Fibroblast of lung (primary cell): Measurements from ENCODE around the gene HNRNPLL. TPM values are rescaled to one million over a fixed set of nuclear protein-coding genes. Genes with fewer than 3 reads are reported as not detected.

Experiments used
- DNase-seq, 2 donors: peaks; one replicate each; pipeline versions ENCODE4 v3.0.0 to v3.0.0-alpha.2; 2010; ENCODE audit warnings: low read depth in 2 of 2
- H2AFZ ChIP-seq: 2 replicates; pipeline ENCODE4 v1.5.1; 2012; ENCODE audit warnings: low read length, control low read depth, inconsistent platforms
- H3K27ac ChIP-seq: 2 replicates; pipeline ENCODE4 v1.5.1; 2011; ENCODE audit warnings: low read length, control low read depth; ENCODE audit not compliant: insufficient read depth
- H3K27me3 ChIP-seq: 2 replicates; pipeline ENCODE4 v1.5.1; 2011; ENCODE audit warnings: mild to moderate bottlenecking, low read length; ENCODE audit not compliant: control insufficient read depth, insufficient read depth
- H3K36me3 ChIP-seq: 2 replicates; pipeline ENCODE4 v1.5.1; 2011; ENCODE audit warnings: low read length; ENCODE audit not compliant: control insufficient read depth, insufficient read depth
- H3K4me1 ChIP-seq: 2 replicates; pipeline ENCODE4 v1.5.1; 2011; ENCODE audit warnings: low read length; ENCODE audit not compliant: control insufficient read depth, insufficient read depth; ENCODE audit errors: extremely low read depth
- H3K4me2 ChIP-seq: 2 replicates; pipeline ENCODE4 v1.5.1; 2011; ENCODE audit warnings: low read length, control low read depth; ENCODE audit not compliant: insufficient read depth; ENCODE audit errors: extremely low read depth
- H3K4me3 ChIP-seq, 4 experiments: fragments of 200-600 bp in 1 of 4; sonication (generic) in 1 of 4; replicated peaks in 1 of 4; 2 replicates each; pipeline ENCODE4 v1.5.1; 2011 to 2016; ENCODE audit warnings: low read length in 4 of 4, low read depth in 3 of 4, mild to moderate bottlenecking in 3 of 4, control low read depth in 2 of 4, inconsistent platforms in 1 of 4, mixed read lengths in 1 of 4; ENCODE audit not compliant: insufficient read depth in 1 of 4; ENCODE audit errors: control extremely low read depth in 1 of 4
- H3K79me2 ChIP-seq: 2 replicates; pipeline ENCODE4 v1.5.1; 2012; ENCODE audit warnings: mild to moderate bottlenecking, low read length, inconsistent platforms; ENCODE audit not compliant: control insufficient read depth, insufficient read depth
- H3K9ac ChIP-seq: 2 replicates; pipeline ENCODE4 v1.5.1; 2011; ENCODE audit warnings: mild to moderate bottlenecking, low read length, control low read depth; ENCODE audit not compliant: insufficient read depth
- H3K9me3 ChIP-seq: 2 replicates; pipeline ENCODE4 v1.5.1; 2012; ENCODE audit warnings: low read depth, low read length; ENCODE audit not compliant: control insufficient read depth, insufficient read depth
- H4K20me1 ChIP-seq: 2 replicates; pipeline ENCODE4 v1.5.1; 2011; ENCODE audit warnings: low read length; ENCODE audit not compliant: control insufficient read depth, insufficient read depth; ENCODE audit errors: extremely low read depth
- EZH2 ChIP-seq: IDR thresholded peaks from 2 replicates; pipeline ENCODE4 v1.5.1; 2012; ENCODE audit warnings: low read length, control low read depth, mild to moderate bottlenecking; ENCODE audit errors: missing control alignments
- polyA plus RNA-seq, 2 donors: library from polyadenylated mRNA; depleted of rRNA in 1 of 2; stranded (reverse) in 1 of 2; unstranded in 1 of 2; fragments of >200 nt; gene quantifications; 2 replicates each; pipeline ENCODE4 v1.2.1, GENCODE V29; 2011 to 2012; ENCODE audit warnings: missing spikeins in 1 of 2
- total RNA-seq: library from RNA; depleted of rRNA; stranded (reverse); fragments of >200 nt; gene quantifications from 2 replicates; pipeline ENCODE4 v1.2.1, GENCODE V29; 2014
- TF ChIP-seq, protein P1 (sequence below), 2 donors: IDR thresholded peaks in 1 of 2; conservative IDR thresholded peaks in 1 of 2; 1 replicate in 1 of 2; 2 replicates in 1 of 2; pipeline ENCODE4 v1.5.1; 2011 to 2012; ENCODE audit warnings: low read length in 2 of 2, control low read depth in 1 of 2, inconsistent platforms in 1 of 2, low read depth in 1 of 2, mild to moderate bottlenecking in 1 of 2

Gene HNRNPLL
- total and polyA plus RNA-seq, 2 donors (not counting 1 experiment from before 2014, with no cell fraction given): 36.4 to 51.4 TPM

DNA sequence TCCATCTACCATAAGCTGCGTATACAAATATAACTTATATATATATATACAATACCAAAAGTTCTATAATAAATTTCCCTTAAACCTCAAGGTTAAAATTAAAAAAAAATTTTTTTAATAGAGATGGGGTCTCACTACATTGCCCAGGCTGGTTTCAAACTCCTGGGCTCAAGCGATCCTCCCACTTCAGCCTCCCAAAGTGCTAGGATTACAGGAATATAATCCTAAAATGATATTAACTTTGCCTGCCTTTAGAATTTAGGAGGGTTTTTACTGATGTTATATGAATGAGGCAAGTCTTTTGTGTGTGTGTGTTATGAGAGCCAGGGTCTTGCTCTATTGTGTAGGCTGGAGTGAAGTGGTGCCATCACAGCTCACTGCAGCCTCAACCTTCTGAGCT is 49.2 kb downstream of the HNRNPLL start:
- H2AFZ ChIP-seq: no peak overlapping the region
- no peaks in the 10 kb centered on the region for H3K79me2 ChIP-seq
- H3K9me3 ChIP-seq: no peaks in the 10 kb centered on the region
- no peak for DNase-seq
- no peak overlapping the region for H3K4me2 ChIP-seq
- no peaks in the 10 kb centered on the region for H3K27me3 ChIP-seq
- H4K20me1 ChIP-seq: no peaks in the 10 kb centered on the region
- H3K36me3 ChIP-seq: peaks cover 3% of the 10 kb centered on the region
- H3K27ac ChIP-seq: no peak overlapping the region
- no peak overlapping the region for H3K9ac ChIP-seq
- no peak overlapping the region for H3K4me3 ChIP-seq
- H3K4me1 ChIP-seq: no peaks in the 10 kb centered on the region
- no peak for TF ChIP-seq EZH2
- TF ChIP-seq, protein P1, sequence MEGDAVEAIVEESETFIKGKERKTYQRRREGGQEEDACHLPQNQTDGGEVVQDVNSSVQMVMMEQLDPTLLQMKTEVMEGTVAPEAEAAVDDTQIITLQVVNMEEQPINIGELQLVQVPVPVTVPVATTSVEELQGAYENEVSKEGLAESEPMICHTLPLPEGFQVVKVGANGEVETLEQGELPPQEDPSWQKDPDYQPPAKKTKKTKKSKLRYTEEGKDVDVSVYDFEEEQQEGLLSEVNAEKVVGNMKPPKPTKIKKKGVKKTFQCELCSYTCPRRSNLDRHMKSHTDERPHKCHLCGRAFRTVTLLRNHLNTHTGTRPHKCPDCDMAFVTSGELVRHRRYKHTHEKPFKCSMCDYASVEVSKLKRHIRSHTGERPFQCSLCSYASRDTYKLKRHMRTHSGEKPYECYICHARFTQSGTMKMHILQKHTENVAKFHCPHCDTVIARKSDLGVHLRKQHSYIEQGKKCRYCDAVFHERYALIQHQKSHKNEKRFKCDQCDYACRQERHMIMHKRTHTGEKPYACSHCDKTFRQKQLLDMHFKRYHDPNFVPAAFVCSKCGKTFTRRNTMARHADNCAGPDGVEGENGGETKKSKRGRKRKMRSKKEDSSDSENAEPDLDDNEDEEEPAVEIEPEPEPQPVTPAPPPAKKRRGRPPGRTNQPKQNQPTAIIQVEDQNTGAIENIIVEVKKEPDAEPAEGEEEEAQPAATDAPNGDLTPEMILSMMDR (conservative IDR thresholded peaks at IDR 0.05 in 1 of 2, IDR thresholded peaks at IDR 0.05 in 1 of 2; ENCODE audit: low read depth in 1 of 2, low read length in 2 of 2): no peak

DNA sequence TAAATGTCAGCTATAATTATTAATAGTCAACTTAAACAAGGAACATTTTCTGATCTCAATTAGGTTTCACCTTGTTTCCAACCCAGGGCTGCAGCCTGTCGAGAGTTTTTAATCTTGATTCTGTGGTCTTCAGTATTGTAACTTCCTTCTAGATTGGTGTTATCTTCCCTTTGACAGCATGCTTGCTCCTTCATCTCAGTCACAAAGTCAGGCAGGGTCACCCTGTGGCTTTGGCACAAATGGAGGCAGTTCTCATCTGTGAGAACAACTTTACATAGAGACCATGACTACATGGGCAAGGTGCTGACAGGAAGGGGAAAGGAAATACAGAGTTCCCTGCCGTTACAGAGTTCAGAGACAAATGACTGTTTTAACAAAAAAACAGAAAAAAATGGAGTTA is 50.5 kb downstream of the HNRNPLL start:
- H4K20me1 ChIP-seq: no peaks in the 10 kb centered on the region
- no peak overlapping the region for H3K9ac ChIP-seq
- no peak overlapping the region for H3K27ac ChIP-seq
- no peaks in the 10 kb centered on the region for H3K4me1 ChIP-seq
- no peak overlapping the region for H2AFZ ChIP-seq
- TF ChIP-seq, protein P1 (conservative IDR thresholded peaks at IDR 0.05 in 1 of 2, IDR thresholded peaks at IDR 0.05 in 1 of 2; ENCODE audit: low read depth in 1 of 2, low read length in 2 of 2): no peak
- TF ChIP-seq EZH2: no peak
- DNase-seq: no peak
- H3K4me2 ChIP-seq: no peak overlapping the region
- H3K9me3 ChIP-seq: no peaks in the 10 kb centered on the region
- no peak overlapping the region for H3K4me3 ChIP-seq
- no peaks in the 10 kb centered on the region for H3K79me2 ChIP-seq
- no peaks in the 10 kb centered on the region for H3K27me3 ChIP-seq
- H3K36me3 ChIP-seq: peaks cover 3% of the 10 kb centered on the region

DNA sequence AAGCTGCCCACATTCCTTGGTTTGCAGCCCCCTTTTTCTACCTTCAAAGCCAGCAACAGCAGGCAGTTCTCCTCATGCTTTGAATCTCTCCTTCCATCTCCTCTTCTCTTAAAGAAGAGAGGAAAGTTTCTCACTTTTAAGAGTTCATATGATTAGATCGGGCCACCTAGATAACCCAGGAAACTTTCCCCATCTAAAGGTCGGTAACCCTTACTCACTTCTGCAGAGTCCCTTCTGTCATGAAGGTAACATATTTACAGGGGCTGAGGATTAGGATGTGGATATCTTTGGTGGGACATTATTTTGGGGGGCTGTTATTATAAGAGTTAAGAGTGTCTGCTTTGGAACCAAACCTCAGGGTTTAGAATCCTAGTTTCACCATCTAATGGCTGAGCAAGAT is 51.0 kb downstream of the HNRNPLL start:
- Histone ChIP-seq H4K20me1 (no peaks in the 10 kb centered on the region), H3K9me3 (no peaks in the 10 kb centered on the region), H3K9ac (no peak overlapping the region), H2AFZ (no peak overlapping the region), H3K27ac (no peak overlapping the region), H3K4me2 (no peak overlapping the region), H3K4me3 (no peak overlapping the region), H3K79me2 (no peaks in the 10 kb centered on the region), H3K27me3 (no peaks in the 10 kb centered on the region), H3K36me3 (peaks cover 3% of the 10 kb centered on the region), H3K4me1 (no peaks in the 10 kb centered on the region)
- DNase-seq: no peak
- TF ChIP-seq, protein P1 (conservative IDR thresholded peaks at IDR 0.05 in 1 of 2, IDR thresholded peaks at IDR 0.05 in 1 of 2; ENCODE audit: low read depth in 1 of 2, low read length in 2 of 2): no peak
- TF ChIP-seq EZH2: no peak
